Stimulated activated CD8-positive, alpha-beta memory T cell treated with anti-CD3 and anti-CD28 coated beads, Interleukin-12 subunit alpha, Interleukin-12 subunit beta, amount 100 ng/mL, for 1 hour (primary cell): ENCODE data around the gene MAPRE3.
"Not testable (repeated sequence)": the region's sequence is repeated elsewhere in the genome, so short reads cannot be mapped to it uniquely, and the experiment has no call there.

Source experiments
- DNase-seq: peaks from one replicate; pipeline ENCODE4 v3.0.0-alpha.2; 2020; ENCODE audit warnings: low read depth

MAPRE3 gene

GRCh38 chr2:27070653-27071276 lies 100.3 kb downstream of the MAPRE3 start:
- no peak for DNase-seq

- peak; percentile 77 for DNase-seq
These were observed 101.0 kb downstream of the MAPRE3 start, which contains the start of gene OST4 for GRCh38 chr2:27071277-27071989. Gene OST4 (minus strand): TSS chr2:27071654.

- no peak for DNase-seq
These were observed 101.8 kb downstream of the MAPRE3 start for GRCh38 chr2:27071990-27072830.

- DNase-seq, result no peak
These were observed 102.5 kb downstream of the MAPRE3 start for GRCh38 chr2:27072920-27073319.

- DNase-seq, result no peak
These were observed 103.3 kb downstream of the MAPRE3 start for GRCh38 chr2:27073782-27074181.

GRCh38 chr2:27074738-27075565 lies 104.5 kb downstream of the MAPRE3 start:
- no peak for DNase-seq

- not testable (repeated sequence) for DNase-seq
These were observed 105.1 kb downstream of the MAPRE3 start for GRCh38 chr2:27075566-27075871.

GRCh38 chr2:27076323-27076722 lies 105.9 kb downstream of the MAPRE3 start:
- DNase-seq, result no peak
